ENCODE results near the gene OLIG1.

The OLIG1 gene, protein sequence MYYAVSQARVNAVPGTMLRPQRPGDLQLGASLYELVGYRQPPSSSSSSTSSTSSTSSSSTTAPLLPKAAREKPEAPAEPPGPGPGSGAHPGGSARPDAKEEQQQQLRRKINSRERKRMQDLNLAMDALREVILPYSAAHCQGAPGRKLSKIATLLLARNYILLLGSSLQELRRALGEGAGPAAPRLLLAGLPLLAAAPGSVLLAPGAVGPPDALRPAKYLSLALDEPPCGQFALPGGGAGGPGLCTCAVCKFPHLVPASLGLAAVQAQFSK

DNA sequence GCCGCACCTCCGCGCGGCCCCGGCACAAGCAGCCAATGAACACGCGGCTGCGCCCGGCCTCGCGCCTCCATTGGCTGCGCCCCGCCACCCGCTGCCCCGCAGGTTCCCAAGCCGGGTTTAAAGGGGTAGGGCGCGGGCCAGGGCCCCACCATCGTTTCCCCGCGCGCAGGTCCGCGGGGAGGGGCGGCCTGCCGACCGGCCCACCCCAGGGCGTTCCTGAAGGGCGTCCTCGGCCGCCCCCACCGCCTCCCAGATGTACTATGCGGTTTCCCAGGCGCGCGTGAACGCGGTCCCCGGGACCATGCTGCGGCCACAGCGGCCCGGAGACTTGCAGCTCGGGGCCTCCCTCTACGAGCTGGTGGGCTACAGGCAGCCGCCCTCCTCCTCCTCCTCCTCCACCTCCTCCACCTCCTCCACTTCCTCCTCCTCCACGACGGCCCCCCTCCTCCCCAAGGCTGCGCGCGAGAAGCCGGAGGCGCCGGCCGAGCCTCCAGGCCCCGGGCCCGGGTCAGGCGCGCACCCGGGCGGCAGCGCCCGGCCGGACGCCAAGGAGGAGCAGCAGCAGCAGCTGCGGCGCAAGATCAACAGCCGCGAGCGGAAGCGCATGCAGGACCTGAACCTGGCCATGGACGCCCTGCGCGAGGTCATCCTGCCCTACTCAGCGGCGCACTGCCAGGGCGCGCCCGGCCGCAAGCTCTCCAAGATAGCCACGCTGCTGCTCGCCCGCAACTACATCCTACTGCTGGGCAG is at the start of gene OLIG1:
OLIG1 (plus strand) TSS at position 148 of the 750 bp plus-strand sequence; CDS start at position 254, 106 bp downstream.
- no peak for TF ChIP-seq GATA3 (IDR thresholded peaks at IDR 0.05; ENCODE audit: low read depth, low read length)
- TF ChIP-seq GATA2 (IDR thresholded peaks at IDR 0.05; ENCODE audit: low read depth, low read length), result no peak

DNA sequence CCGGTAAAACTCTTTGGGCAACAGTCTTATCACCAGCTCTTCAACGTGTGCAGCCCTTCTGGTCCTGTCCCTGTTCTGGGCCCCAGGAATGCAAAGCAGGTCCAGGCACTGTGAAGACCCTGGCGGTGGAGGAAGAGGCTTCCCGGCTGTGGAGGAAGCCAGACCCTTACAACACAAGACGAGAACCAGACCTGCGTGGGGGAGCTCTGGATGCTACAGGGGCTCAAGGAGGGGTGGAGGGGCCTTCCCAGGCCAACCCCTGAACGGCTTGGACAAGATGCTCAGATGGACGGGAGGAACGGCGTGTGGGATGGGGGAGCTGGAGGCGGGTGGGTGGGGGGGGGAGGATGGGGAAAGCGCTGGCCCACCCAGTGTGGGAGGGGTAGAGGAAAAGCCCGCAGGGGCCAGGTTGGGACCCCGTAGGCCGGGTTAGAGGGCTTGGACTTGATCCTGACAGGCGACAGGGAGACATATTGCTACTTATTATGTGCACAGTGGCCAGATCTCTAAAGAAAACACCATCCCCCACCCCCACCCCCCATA is 49.3 kb upstream of the OLIG1 start:
- TF ChIP-seq GATA3 (IDR thresholded peaks at IDR 0.05; ENCODE audit: low read depth, low read length), result no peak
- no peak for TF ChIP-seq GATA2 (IDR thresholded peaks at IDR 0.05; ENCODE audit: low read depth, low read length)

DNA sequence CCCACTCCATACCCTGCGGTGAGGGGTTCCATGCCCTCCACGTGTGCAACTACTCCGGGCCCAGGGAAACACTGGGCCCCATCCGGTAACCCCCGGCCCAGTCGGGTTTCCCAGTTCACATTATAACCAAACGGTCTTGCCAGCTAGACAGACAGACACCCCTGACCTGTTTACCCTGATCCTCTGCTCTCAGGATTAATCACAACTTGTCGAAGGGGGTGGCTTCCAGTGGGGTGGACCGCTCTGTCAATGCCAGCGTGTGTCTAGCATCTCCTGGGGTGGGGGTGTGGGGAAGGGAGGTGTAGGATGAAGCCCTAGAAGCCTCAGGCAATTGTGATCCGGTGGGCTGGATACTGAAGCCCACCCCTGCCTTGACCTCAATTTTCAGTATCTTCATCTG is 48.8 kb upstream of the OLIG1 start:
- TF ChIP-seq GATA3 (IDR thresholded peaks at IDR 0.05; ENCODE audit: low read depth, low read length), result no peak
- TF ChIP-seq GATA2 (IDR thresholded peaks at IDR 0.05; ENCODE audit: low read depth, low read length), result no peak

DNA sequence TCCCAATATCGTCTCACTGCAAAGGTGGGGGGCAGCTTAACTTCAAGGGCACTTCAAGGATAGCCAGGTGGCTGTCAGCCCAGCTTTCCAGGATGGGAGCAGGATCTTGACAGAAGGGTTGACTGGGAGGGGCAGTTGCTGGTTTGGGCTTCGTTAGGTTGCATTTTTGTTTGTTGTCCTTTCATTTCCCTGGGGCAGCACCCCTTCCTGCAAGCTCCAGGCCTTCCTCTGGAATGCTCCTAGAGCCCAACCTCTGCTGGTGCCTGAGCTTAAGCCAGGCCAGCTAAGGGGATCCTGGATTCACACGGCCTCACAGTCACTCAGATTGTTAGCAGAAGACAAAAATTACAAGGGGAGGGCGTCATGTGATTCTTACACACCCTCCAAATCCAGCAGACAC is 48.3 kb upstream of the OLIG1 start:
- TF ChIP-seq GATA3 (IDR thresholded peaks at IDR 0.05; ENCODE audit: low read depth, low read length) (no peak), GATA2 (IDR thresholded peaks at IDR 0.05; ENCODE audit: low read depth, low read length) (no peak)

DNA sequence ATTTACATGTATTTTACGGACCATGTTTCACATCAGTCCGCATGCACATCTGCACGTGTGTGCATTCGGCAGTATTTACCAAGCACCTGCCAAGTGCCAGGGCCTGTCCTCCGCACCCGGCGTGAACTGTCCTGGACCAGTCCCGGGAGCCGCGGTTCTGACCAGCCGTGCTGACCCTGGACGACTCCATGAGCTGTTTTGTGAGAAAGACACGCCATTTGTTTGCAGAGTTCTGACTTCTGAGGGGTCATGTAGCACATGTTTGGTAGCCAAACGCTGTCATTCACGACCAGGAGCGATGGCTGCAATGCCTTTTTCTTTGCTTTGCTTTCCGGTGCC is 47.5 kb upstream of the OLIG1 start:
- no peak for TF ChIP-seq GATA3 (IDR thresholded peaks at IDR 0.05; ENCODE audit: low read depth, low read length)
- no peak for TF ChIP-seq GATA2 (IDR thresholded peaks at IDR 0.05; ENCODE audit: low read depth, low read length)

DNA sequence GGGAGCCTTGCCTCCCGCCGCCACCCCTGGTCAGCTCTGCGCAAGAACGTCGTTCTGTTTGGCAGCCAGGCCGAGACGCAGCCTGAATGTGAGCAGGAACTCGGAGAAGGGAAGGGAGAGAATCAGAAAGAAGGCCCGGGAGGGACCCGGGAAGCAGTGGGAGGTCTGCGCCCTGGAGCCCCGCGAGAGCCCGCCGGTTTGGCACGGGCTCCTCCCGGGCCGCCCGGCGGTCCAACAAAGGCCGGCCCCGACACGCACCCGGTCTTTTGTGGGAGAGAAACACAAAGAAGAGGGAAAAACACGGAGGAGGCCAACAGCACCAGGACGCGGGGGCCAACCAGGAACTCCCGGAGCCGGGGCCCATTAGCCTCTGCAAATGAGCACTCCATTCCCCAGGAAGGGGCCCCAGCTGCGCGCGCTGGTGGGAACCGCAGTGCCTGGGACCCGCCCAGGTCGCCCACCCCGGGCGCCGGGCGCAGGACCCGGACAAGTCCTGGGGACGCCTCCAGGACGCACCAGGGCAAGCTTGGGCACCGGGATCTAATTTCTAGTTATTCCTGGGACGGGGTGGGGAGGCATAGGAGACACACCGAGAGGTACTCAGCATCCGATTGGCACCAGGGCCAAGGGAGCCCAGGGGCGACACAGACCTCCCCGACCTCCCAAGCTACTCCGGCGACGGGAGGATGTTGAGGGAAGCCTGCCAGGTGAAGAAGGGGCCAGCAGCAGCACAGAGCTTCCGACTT is 46.9 kb upstream of the OLIG1 start:
- TF ChIP-seq GATA2 (IDR thresholded peaks at IDR 0.05; ENCODE audit: low read depth, low read length) (no peak), GATA3 (IDR thresholded peaks at IDR 0.05; ENCODE audit: low read depth, low read length) (no peak)

DNA sequence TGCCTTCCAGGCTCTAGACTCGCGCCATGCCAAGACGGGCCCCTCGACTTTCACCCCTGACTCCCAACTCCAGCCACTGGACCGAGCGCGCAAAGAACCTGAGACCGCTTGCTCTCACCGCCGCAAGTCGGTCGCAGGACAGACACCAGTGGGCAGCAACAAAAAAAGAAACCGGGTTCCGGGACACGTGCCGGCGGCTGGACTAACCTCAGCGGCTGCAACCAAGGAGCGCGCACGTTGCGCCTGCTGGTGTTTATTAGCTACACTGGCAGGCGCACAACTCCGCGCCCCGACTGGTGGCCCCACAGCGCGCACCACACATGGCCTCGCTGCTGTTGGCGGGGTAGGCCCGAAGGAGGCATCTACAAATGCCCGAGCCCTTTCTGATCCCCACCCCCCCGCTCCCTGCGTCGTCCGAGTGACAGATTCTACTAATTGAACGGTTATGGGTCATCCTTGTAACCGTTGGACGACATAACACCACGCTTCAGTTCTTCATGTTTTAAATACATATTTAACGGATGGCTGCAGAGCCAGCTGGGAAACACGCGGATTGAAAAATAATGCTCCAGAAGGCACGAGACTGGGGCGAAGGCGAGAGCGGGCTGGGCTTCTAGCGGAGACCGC is 46.3 kb upstream of the OLIG1 start:
- TF ChIP-seq GATA3 (IDR thresholded peaks at IDR 0.05; ENCODE audit: low read depth, low read length) (no peak), GATA2 (IDR thresholded peaks at IDR 0.05; ENCODE audit: low read depth, low read length) (no peak)

DNA sequence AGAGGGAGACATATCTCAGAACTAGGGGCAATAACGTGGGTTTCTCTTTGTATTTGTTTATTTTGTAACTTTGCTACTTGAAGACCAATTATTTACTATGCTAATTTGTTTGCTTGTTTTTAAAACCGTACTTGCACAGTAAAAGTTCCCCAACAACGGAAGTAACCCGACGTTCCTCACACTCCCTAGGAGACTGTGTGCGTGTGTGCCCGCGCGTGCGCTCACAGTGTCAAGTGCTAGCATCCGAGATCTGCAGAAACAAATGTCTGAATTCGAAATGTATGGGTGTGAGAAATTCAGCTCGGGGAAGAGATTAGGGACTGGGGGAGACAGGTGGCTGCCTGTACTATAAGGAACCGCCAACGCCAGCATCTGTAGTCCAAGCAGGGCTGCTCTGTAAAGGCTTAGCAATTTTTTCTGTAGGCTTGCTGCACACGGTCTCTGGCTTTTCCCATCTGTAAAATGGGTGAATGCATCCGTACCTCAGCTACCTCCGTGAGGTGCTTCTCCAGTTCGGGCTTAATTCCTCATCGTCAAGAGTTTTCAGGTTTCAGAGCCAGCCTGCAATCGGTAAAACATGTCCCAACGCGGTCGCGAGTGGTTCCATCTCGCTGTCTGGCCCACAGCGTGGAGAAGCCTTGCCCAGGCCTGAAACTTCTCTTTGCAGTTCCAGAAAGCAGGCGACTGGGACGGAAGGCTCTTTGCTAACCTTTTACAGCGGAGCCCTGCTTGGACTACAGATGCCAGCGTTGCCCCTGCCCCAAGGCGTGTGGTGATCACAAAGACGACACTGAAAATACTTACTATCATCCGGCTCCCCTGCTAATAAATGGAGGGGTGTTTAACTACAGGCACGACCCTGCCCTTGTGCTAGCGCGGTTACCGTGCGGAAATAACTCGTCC is 45.5 kb upstream of the OLIG1 start:
- TF ChIP-seq GATA3 (IDR thresholded peaks at IDR 0.05; ENCODE audit: low read depth, low read length), result no peak
- no peak for TF ChIP-seq GATA2 (IDR thresholded peaks at IDR 0.05; ENCODE audit: low read depth, low read length)

DNA sequence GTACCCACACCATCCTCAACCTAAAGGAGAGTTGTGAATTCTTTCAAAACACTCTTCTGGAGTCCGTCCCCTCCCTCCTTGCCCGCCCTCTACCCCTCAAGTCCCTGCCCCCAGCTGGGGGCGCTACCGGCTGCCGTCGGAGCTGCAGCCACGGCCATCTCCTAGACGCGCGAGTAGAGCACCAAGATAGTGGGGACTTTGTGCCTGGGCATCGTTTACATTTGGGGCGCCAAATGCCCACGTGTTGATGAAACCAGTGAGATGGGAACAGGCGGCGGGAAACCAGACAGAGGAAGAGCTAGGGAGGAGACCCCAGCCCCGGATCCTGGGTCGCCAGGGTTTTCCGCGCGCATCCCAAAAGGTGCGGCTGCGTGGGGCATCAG is 44.8 kb upstream of the OLIG1 start:
- no peak for TF ChIP-seq GATA2 (IDR thresholded peaks at IDR 0.05; ENCODE audit: low read depth, low read length)
- no peak for TF ChIP-seq GATA3 (IDR thresholded peaks at IDR 0.05; ENCODE audit: low read depth, low read length)

DNA sequence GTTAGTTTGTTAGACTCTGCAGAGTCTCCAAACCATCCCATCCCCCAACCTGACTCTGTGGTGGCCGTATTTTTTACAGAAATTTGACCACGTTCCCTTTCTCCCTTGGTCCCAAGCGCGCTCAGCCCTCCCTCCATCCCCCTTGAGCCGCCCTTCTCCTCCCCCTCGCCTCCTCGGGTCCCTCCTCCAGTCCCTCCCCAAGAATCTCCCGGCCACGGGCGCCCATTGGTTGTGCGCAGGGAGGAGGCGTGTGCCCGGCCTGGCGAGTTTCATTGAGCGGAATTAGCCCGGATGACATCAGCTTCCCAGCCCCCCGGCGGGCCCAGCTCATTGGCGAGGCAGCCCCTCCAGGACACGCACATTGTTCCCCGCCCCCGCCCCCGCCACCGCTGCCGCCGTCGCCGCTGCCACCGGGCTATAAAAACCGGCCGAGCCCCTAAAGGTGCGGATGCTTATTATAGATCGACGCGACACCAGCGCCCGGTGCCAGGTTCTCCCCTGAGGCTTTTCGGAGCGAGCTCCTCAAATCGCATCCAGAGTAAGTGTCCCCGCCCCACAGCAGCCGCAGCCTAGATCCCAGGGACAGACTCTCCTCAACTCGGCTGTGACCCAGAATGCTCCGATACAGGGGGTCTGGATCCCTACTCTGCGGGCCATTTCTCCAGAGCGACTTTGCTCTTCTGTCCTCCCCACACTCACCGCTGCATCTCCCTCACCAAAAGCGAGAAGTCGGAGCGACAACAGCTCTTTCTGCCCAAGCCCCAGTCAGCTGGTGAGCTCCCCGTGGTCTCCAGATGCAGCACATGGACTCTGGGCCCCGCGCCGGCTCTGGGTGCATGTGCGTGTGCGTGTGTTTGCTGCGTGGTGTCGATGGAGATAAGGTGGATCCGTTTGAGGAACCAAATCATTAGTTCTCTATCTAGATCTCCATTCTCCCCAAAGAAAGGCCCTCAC is 44.2 kb upstream of the OLIG1 start, which contains the start of gene OLIG2:
OLIG2 (plus strand) TSS at position 447 of the 954 bp plus-strand sequence. CDS start 928 bp downstream, outside the sequence.
- TF ChIP-seq GATA3 (IDR thresholded peaks at IDR 0.05; ENCODE audit: low read depth, low read length), result no peak
- no peak for TF ChIP-seq GATA2 (IDR thresholded peaks at IDR 0.05; ENCODE audit: low read depth, low read length)

DNA sequence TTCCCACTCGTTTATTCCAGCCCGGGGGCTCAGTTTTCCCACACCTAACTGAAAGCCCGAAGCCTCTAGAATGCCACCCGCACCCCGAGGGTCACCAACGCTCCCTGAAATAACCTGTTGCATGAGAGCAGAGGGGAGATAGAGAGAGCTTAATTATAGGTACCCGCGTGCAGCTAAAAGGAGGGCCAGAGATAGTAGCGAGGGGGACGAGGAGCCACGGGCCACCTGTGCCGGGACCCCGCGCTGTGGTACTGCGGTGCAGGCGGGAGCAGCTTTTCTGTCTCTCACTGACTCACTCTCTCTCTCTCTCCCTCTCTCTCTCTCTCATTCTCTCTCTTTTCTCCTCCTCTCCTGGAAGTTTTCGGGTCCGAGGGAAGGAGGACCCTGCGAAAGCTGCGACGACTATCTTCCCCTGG is 43.5 kb upstream of the OLIG1 start:
- no peak for TF ChIP-seq GATA3 (IDR thresholded peaks at IDR 0.05; ENCODE audit: low read depth, low read length)
- no peak for TF ChIP-seq GATA2 (IDR thresholded peaks at IDR 0.05; ENCODE audit: low read depth, low read length)

DNA sequence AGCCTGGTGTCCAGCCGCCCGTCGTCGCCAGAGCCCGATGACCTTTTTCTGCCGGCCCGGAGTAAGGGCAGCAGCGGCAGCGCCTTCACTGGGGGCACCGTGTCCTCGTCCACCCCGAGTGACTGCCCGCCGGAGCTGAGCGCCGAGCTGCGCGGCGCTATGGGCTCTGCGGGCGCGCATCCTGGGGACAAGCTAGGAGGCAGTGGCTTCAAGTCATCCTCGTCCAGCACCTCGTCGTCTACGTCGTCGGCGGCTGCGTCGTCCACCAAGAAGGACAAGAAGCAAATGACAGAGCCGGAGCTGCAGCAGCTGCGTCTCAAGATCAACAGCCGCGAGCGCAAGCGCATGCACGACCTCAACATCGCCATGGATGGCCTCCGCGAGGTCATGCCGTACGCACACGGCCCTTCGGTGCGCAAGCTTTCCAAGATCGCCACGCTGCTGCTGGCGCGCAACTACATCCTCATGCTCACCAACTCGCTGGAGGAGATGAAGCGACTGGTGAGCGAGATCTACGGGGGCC is 43.0 kb upstream of the OLIG1 start:
- TF ChIP-seq GATA2 (IDR thresholded peaks at IDR 0.05; ENCODE audit: low read depth, low read length) (no peak), GATA3 (IDR thresholded peaks at IDR 0.05; ENCODE audit: low read depth, low read length) (no peak)

All from SH-SY5Y (cell line).